K562 (cell line): ENCODE measurements around the gene PMP22. TPM values are rescaled to one million over a fixed set of nuclear protein-coding genes. Genes with fewer than 3 reads are reported as not detected.

Experiments used
- CAMTA2 ChIP-seq: fragments of 250-450 bp; sonication (Bioruptor Pico); conservative IDR thresholded peaks from 2 replicates; pipeline ENCODE4 v1.5.1; 2022
- CHAMP1 ChIP-seq: fragments of 450-650 bp; IDR thresholded peaks from 2 replicates; pipeline ENCODE4 v1.6.1; 2016; ENCODE audit warnings: mild to moderate bottlenecking
- CHD7 ChIP-seq: fragments of 200-600 bp; sonication (generic); IDR thresholded peaks from one replicate; pipeline ENCODE4 v1.6.1; 2012; ENCODE audit warnings: mild to moderate bottlenecking, low read depth, low read length, inconsistent platforms
- HMBOX1 ChIP-seq: sonication (generic); IDR thresholded peaks from 2 replicates; pipeline ENCODE4 v1.6.1; 2016
- MYC ChIP-seq, 2 experiments: fragments of 250-450 bp in 1 of 2; sonication (Bioruptor Pico) in 1 of 2; IDR thresholded peaks; 2 replicates each; pipeline versions ENCODE4 v1.5.1 to v1.6.1; 2012 to 2021; ENCODE audit warnings: low read depth in 2 of 2, borderline replicate concordance in 1 of 2, improper control_type of control experiment in 1 of 2, low read length in 1 of 2, mild to moderate bottlenecking in 1 of 2, moderate library complexity in 1 of 2
- PTRF ChIP-seq: fragments of 450-650 bp; IDR thresholded peaks from 2 replicates; pipeline ENCODE4 v1.6.1; 2016; ENCODE audit warnings: mild to moderate bottlenecking, missing genetic modification characterization, missing compliant biosample characterization
- TBP ChIP-seq: optimal IDR thresholded peaks from 2 replicates; pipeline ENCODE3; 2011; ENCODE audit warnings: low read depth, low read length, improper control_type of control experiment
- TGIF2 ChIP-seq: sonication (generic); formaldehyde crosslinking; IDR thresholded peaks from 2 replicates; pipeline ENCODE4 v1.8.1; 2022; ENCODE audit warnings: mild to moderate bottlenecking, missing genetic modification reagents, moderate library complexity
- ZNF589 ChIP-seq: fragments of 200-800 bp; sonication (Bioruptor generic); IDR thresholded peaks from 2 replicates; pipeline ENCODE4 v1.6.1; 2016; ENCODE audit warnings: low read depth, missing genetic modification characterization, missing compliant biosample characterization
- ZNF639 ChIP-seq, 2 experiments: fragments of 200-800 bp in 1 of 2; sonication (Bioruptor generic) in 1 of 2; sonication (generic) in 1 of 2; formaldehyde crosslinking in 1 of 2; IDR thresholded peaks in 1 of 2; conservative IDR thresholded peaks in 1 of 2; 2 replicates each; pipeline versions ENCODE4 v1.5.0 to v1.6.1; 2016 to 2020; ENCODE audit warnings: missing compliant biosample characterization in 1 of 2, missing genetic modification characterization in 1 of 2, missing genetic modification reagents in 1 of 2
- polyA plus RNA-seq, 8 experiments: library from polyadenylated mRNA; depleted of rRNA in 4 of 8; stranded (reverse) in 5 of 8; unstranded in 3 of 8; fragments of >200 nt; fragmentation: Nextera tagmentation in 2 of 8; fragmentation: Illumina TruSeq in 1 of 8; extraction: Ambion mirVana in 2 of 8; extraction: Trizol in 1 of 8; gene quantifications; 2 replicates each; pipeline versions ENCODE4 v1.2.1 to v1.2.3, GENCODE V29; 2011 to 2014; ENCODE audit warnings: inconsistent platforms in 1 of 8, missing spikeins in 1 of 8
- total RNA-seq, 7 experiments: library from RNA; depleted of rRNA in 6 of 7; stranded (reverse); fragments of >200 nt in 6 of 7; fragmentation: Illumina TruSeq in 2 of 7; extraction: Trizol in 2 of 7; gene quantifications; 2 replicates each; pipeline versions ENCODE4 v1.2.1 to v1.2.3, GENCODE V29; 2011 to 2021; ENCODE audit warnings: low replicate concordance in 1 of 7

Gene PMP22
- total and polyA plus RNA-seq, 9 of the 15 experiments (the other 6 are each of a cell fraction or from before 2014, with no cell fraction given) = 12.6 to 62.3 (median 25.8) TPM

GRCh38 chr17:15180121-15180561, 85.0 kb downstream of the PMP22 start (continued):
- TF ChIP-seq CHD7 (no peak), ZNF589 (0 out of 2 replicates have a peak, but pooled peaks have one; percentile 11), MYC (IDR thresholded peaks at IDR 0.05; ENCODE audit: low read depth, low read length) (no peak), MYC (CRISPR knock-in tag; IDR thresholded peaks at IDR 0.05; ENCODE audit: borderline replicate concordance, low read depth) (no peak), TGIF2 (CRISPR knock-in tag) (no peak), HMBOX1 (no peak), TBP (peak; percentile 61), ZNF639 (CRISPR knock-in tag; conservative IDR thresholded peaks at IDR 0.05 in 1 of 2, IDR thresholded peaks at IDR 0.05 in 1 of 2) (no peak), CAMTA2 (CRISPR knock-in tag) (no peak), CHAMP1 (no peak), PTRF (no peak)
